GM12874 (cell line): ENCODE data around the gene GFI1B.

Experiments
- CTCF ChIP-seq: IDR thresholded peaks from 2 replicates; pipeline ENCODE4 v1.5.1; 2011; ENCODE audit warnings: low read depth, mild to moderate bottlenecking, control low read depth, low read length, moderate library complexity; ENCODE audit not compliant: insufficient read depth

The GFI1B gene

GRCh38 chr9:132978451-132979131, at the start of gene GFI1B:
Gene GFI1B, plus strand, starts transcription at chr9:132978694. Its CDS starts 7,985 bp downstream, at chr9:132986679.
- no peak for TF ChIP-seq CTCF

- TF ChIP-seq CTCF: no peak
Observed at GRCh38 chr9:132931178-132931735, 47.2 kb upstream of the GFI1B start.

- TF ChIP-seq CTCF: no peak
Observed at GRCh38 chr9:132935026-132935425, 43.5 kb upstream of the GFI1B start.

- no peak for TF ChIP-seq CTCF
Observed at GRCh38 chr9:132937463-132937901, 41.0 kb upstream of the GFI1B start.

- TF ChIP-seq CTCF: no peak
Observed at GRCh38 chr9:132939169-132939568, 39.3 kb upstream of the GFI1B start.

- no peak for TF ChIP-seq CTCF
Observed at GRCh38 chr9:132942541-132943182, 35.8 kb upstream of the GFI1B start.

- no peak for TF ChIP-seq CTCF
Observed at GRCh38 chr9:132943651-132944293, 34.7 kb upstream of the GFI1B start.
